Measurements from ENCODE around the gene HAT1.

GRCh38 chr2:172012677-172013391 is 90.6 kb downstream of the HAT1 start:
- TF ChIP-seq POLR2A (IDR thresholded peaks at IDR 0.05; ENCODE audit: low read depth) (no peak), POLR2AphosphoS5 (IDR thresholded peaks at IDR 0.05) (no peak), CTCF (IDR thresholded peaks at IDR 0.05) (no peak)
